ENCODE results near the gene GPR137C. TPM values are rescaled to one million over a fixed set of nuclear protein-coding genes. Genes with fewer than 3 reads are reported as not detected.

Gene GPR137C
- total RNA-seq, 1 experiment from 2014 or later, result 0.89 TPM

GRCh38 chr14:52683985-52684520, 131.4 kb downstream of the GPR137C start:
- no TSS peak for BruUV-seq (replicated peaks)
- Histone ChIP-seq H3K4me2 (ENCODE audit: low read length) (no peak overlapping the region), H4K20me1 (ENCODE audit: insufficient read depth) (peaks cover 4% of the 10 kb centered on the region; the same call in 1 of the 2 replicates), H3K9ac (ENCODE audit: low read length) (no peak overlapping the region), H3K27me3 (ENCODE audit: insufficient read depth, low read length) (no peaks in the 10 kb centered on the region), H3K27ac (ENCODE audit: low read depth, low read length) (no peak overlapping the region), H3K9me3 (ENCODE audit: control insufficient read depth in 1 of 2, insufficient read depth in 1 of 2, low read depth in 1 of 2, low read length in 2 of 2) (no peaks in the 10 kb centered on the region), H2AFZ (ENCODE audit: low read depth, low read length, poor library complexity, severe bottlenecking) (no peak overlapping the region), H3K9me2 (ENCODE audit: insufficient read depth) (no peaks in the 10 kb centered on the region), H3K4me3 (replicated peaks in 1 of 2; ENCODE audit: low read depth in 1 of 2, low read length in 2 of 2) (no peak overlapping the region), H3K36me3 (ENCODE audit: control insufficient read depth in 1 of 2, insufficient read depth in 2 of 2, low read length in 2 of 2) (peaks cover 7 to 19% of the 10 kb centered on the region in 2 experiments; a peak in 3 of 4 replicates), H3K4me1 (ENCODE audit: control insufficient read depth in 1 of 2, insufficient read depth in 2 of 2, low read length in 2 of 2) (peaks cover 5 to 8% of the 10 kb centered on the region in 2 experiments; a peak in 2 of 4 replicates), H3K79me2 (ENCODE audit: insufficient read depth, low read length) (peaks cover 86% of the 10 kb centered on the region)
- DNase-seq (ENCODE audit: low read depth, low spot score) (no peak), ATAC-seq (no peak; the same call in 1 of the 2 replicates)
- TF ChIP-seq POLR2A (IDR thresholded peaks at IDR 0.05; ENCODE audit: borderline replicate concordance, extremely low read depth, insufficient read depth, insufficient read length) (no peak), CTCF (IDR thresholded peaks at IDR 0.05 in 2 of 3, conservative IDR thresholded peaks at IDR 0.05 in 1 of 3; ENCODE audit: borderline replicate concordance in 1 of 3, insufficient read depth in 1 of 3, low read depth in 2 of 3, low read length in 2 of 3) (no peak), REST (IDR thresholded peaks at IDR 0.05; ENCODE audit: low read depth) (no peak), ZBTB33 (IDR thresholded peaks at IDR 0.05; ENCODE audit: extremely low read depth, insufficient replicate concordance, low read length) (no peak), SIN3A (IDR thresholded peaks at IDR 0.05; ENCODE audit: low read depth) (no peak), CEBPB (IDR thresholded peaks at IDR 0.05; ENCODE audit: low read depth) (no peak), JUND (IDR thresholded peaks at IDR 0.05) (no peak), EZH2 (IDR thresholded peaks at IDR 0.05) (no peak), EZH2phosphoT487 (IDR thresholded peaks at IDR 0.05; ENCODE audit: borderline replicate concordance) (no peak), SRF (IDR thresholded peaks at IDR 0.05; ENCODE audit: low read depth) (no peak), ATF3 (IDR thresholded peaks at IDR 0.05) (no peak)
- intact Hi-C loops (cut with micrococcal nuclease), result no loop called here
- RAD21 ChIA-PET (ENCODE audit: low non-redundant PET in 1 of 2, low total read pairs in 2 of 2, uncharacterized antibody in 2 of 2, unreplicated experiment in 2 of 2), result no interaction called here
- POLR2A ChIA-PET, result interaction anchor here (0.9 kb wide), 1 partner anchor 11 kb away, joined by 3 read pairs; the partner anchor contains the start of gene ERO1A
- CTCF ChIA-PET, result no interaction called here

Measured in HCT116 (cell line).